Measurements from ENCODE around the gene NFKBIZ.

GRCh38 chr3:101825904-101826445 is 23.3 kb upstream of the NFKBIZ start:
- TF ChIP-seq CTCF (conservative IDR thresholded peaks at IDR 0.05; ENCODE audit: low read depth, low read length), result no peak
- no peak for TF ChIP-seq EZH2 (IDR thresholded peaks at IDR 0.05; ENCODE audit: low read length, unreplicated experiment)
- TF ChIP-seq EZH2phosphoT487 (IDR thresholded peaks at IDR 0.05; ENCODE audit: borderline replicate concordance, low read length), result no peak

Data from PC-3 (cell line).